Right hindlimb (tissue), 1 donor: Measurements from ENCODE around the gene TCL1B.
"Not testable (repeated sequence)": the region's sequence is repeated elsewhere in the genome, so short reads cannot be mapped to it uniquely, and the experiment has no call there.

ENCODE experiments used
- DNase-seq: peaks from one replicate; pipeline ENCODE4 v3.0.0-alpha.2; 2018

The TCL1B gene

GRCh38 chr14:95705518-95705917 is 19.3 kb downstream of the TCL1B start:
- DNase-seq: no peak

GRCh38 chr14:95707327-95707726 is 21.1 kb downstream of the TCL1B start:
- DNase-seq: no peak

- DNase-seq: no peak
Observed at GRCh38 chr14:95710106-95710505, 23.9 kb downstream of the TCL1B start.

GRCh38 chr14:95711476-95712176 is 25.4 kb downstream of the TCL1B start:
- no peak for DNase-seq

- DNase-seq: no peak
Observed at GRCh38 chr14:95712398-95712797, 26.2 kb downstream of the TCL1B start.

GRCh38 chr14:95713596-95714371 is 27.6 kb downstream of the TCL1B start, which contains the start of gene TCL1A:
TSS of gene TCL1A (minus strand) at chr14:95714125. CDS start at chr14:95714066, 59 bp downstream.
- DNase-seq: no peak

- no peak for DNase-seq
Observed at GRCh38 chr14:95722525-95723190, 36.4 kb downstream of the TCL1B start.

- DNase-seq: no peak
Observed at GRCh38 chr14:95725685-95726336, 39.6 kb downstream of the TCL1B start.

- DNase-seq: no peak
Observed at GRCh38 chr14:95727056-95727700, 41.0 kb downstream of the TCL1B start.

GRCh38 chr14:95729402-95730028 is 43.3 kb downstream of the TCL1B start:
- DNase-seq: not testable (repeated sequence)

GRCh38 chr14:95730126-95730525 is 43.9 kb downstream of the TCL1B start:
- no peak for DNase-seq

GRCh38 chr14:95733212-95733611 is 47.0 kb downstream of the TCL1B start:
- DNase-seq: no peak

- DNase-seq: no peak
Observed at GRCh38 chr14:95739356-95739755, 53.1 kb downstream of the TCL1B start.

GRCh38 chr14:95741038-95741490 is 54.8 kb downstream of the TCL1B start:
- DNase-seq: no peak

- no peak for DNase-seq
Observed at GRCh38 chr14:95741781-95742180, 55.6 kb downstream of the TCL1B start.
